ENCODE data around the gene GGTLC2.
"Not testable (repeated sequence)": the region's sequence is repeated elsewhere in the genome, so short reads cannot be mapped to it uniquely, and the experiment has no call there.

The GGTLC2 gene

GRCh38 chr22:22644314-22644713 lies at the start of gene GGTLC2:
TSS of gene GGTLC2 (plus strand) at chr22:22644614. CDS start at chr22:22646346, 1,732 bp downstream.
- DNase-seq, result not testable (repeated sequence)

- no peak for DNase-seq
Observed at GRCh38 chr22:22595001-22595835, 49.2 kb upstream of the GGTLC2 start.

GRCh38 chr22:22598144-22598543 lies 46.3 kb upstream of the GGTLC2 start:
- DNase-seq, result no peak

- DNase-seq, result no peak
Observed at GRCh38 chr22:22599248-22599647, 45.2 kb upstream of the GGTLC2 start.

GRCh38 chr22:22600531-22601261 lies 43.7 kb upstream of the GGTLC2 start:
- no peak for DNase-seq

- no peak for DNase-seq
Observed at GRCh38 chr22:22603470-22603947, 40.9 kb upstream of the GGTLC2 start.

- no peak for DNase-seq
Observed at GRCh38 chr22:22604326-22605073, 39.9 kb upstream of the GGTLC2 start.

GRCh38 chr22:22605074-22605404 lies 39.4 kb upstream of the GGTLC2 start:
- DNase-seq, result no peak

- not testable (repeated sequence) for DNase-seq
Observed at GRCh38 chr22:22608022-22608421, 36.4 kb upstream of the GGTLC2 start.

GRCh38 chr22:22609291-22609690 lies 35.1 kb upstream of the GGTLC2 start:
- no peak for DNase-seq

GRCh38 chr22:22612516-22612915 lies 31.9 kb upstream of the GGTLC2 start:
- DNase-seq, result no peak

- no peak for DNase-seq
Observed at GRCh38 chr22:22614065-22614464, 30.3 kb upstream of the GGTLC2 start.

- no peak for DNase-seq
Observed at GRCh38 chr22:22616636-22617035, 27.8 kb upstream of the GGTLC2 start.

- DNase-seq, result no peak
Observed at GRCh38 chr22:22618448-22618847, 26.0 kb upstream of the GGTLC2 start.

- DNase-seq, result no peak
Observed at GRCh38 chr22:22618923-22619322, 25.5 kb upstream of the GGTLC2 start.

GRCh38 chr22:22619765-22620414 lies 24.5 kb upstream of the GGTLC2 start:
- DNase-seq, result no peak

- not testable (repeated sequence) for DNase-seq
Observed at GRCh38 chr22:22628546-22629495, 15.6 kb upstream of the GGTLC2 start.

GRCh38 chr22:22631223-22631652 lies 13.2 kb upstream of the GGTLC2 start:
- not testable (repeated sequence) for DNase-seq

GRCh38 chr22:22632226-22632625 lies 12.2 kb upstream of the GGTLC2 start:
- not testable (repeated sequence) for DNase-seq

- DNase-seq, result not testable (repeated sequence)
Observed at GRCh38 chr22:22633533-22633932, 10.9 kb upstream of the GGTLC2 start.

- DNase-seq, result not testable (repeated sequence)
Observed at GRCh38 chr22:22636260-22636659, 8.2 kb upstream of the GGTLC2 start.

Data from CD4-positive, alpha-beta T cell treated with Interleukin-17A for 4 hours (primary cell).